ENCODE data around the gene GRPEL1. TPM values are rescaled to one million over a fixed set of nuclear protein-coding genes. Genes with fewer than 3 reads are reported as not detected.
"Not testable (repeated sequence)": the region's sequence is repeated elsewhere in the genome, so short reads cannot be mapped to it uniquely, and the experiment has no call there.

The GRPEL1 gene
- total RNA-seq, 1 donor from 2014 or later, result 31.5 TPM

DNA sequence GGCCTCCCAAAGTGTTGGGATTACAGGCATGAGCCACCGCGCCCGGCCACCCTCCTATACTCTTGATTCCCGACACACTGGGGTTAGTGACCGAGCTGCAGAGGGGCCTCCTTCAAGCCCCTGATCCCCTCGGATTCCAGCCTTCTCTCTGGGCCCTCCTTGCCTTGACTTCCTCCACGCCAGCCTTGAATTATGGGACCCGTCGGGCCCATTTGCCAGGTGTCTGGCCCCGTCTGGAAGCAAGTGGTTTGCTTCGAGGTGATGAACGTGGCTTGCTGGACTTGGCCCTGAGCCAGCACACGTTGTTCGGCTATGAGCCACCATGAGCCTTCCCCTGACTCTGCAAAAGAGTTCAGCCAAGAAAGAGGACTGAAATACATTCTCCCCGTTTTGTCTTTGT lies 37.4 kb upstream of the GRPEL1 start:
- DNase-seq (ENCODE audit: low read depth), result no peak
- no peak for TF ChIP-seq CTCF (IDR thresholded peaks at IDR 0.05; ENCODE audit: insufficient read depth, low read length, poor library complexity, severe bottlenecking)
- Histone ChIP-seq H3K4me3 (ENCODE audit: low read depth, low read length) (no peak overlapping the region), H3K27me3 (ENCODE audit: control insufficient read depth, insufficient read depth, low read length) (peaks cover 18% of the 10 kb centered on the region), H3K36me3 (ENCODE audit: control insufficient read depth, insufficient read depth, low read length) (no peaks in the 10 kb centered on the region)

DNA sequence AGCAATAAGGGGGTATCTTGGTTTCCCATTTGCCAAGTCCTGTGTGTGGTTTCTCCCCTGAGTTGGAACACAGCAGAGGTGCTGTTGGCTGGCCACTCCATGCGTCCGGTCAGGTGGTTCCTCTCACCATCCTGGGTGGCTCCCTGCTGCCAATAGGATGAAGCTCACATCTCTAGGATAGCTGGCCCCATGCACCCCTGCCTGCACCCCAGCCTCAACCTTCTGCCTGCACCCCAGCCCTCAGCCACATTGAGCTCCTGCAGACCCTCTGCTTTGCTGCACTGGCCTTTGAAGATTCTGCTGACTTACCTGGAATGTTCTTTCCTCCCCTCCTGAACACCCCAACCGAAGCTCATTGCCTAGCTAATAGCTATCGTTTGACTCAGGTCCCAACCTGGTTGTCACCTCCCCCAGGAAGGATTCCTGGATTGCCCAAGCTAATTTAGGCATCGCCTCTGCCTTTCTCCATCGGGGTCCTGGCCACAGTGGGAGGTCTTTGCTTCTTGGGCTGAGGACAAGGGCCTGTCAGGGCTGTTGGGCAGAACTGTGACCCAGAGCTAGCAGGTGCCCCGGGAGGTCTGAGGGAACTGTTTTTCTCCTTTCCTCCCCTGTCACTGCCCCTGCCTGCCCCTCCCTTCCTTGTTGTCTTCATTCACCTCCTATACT lies 36.6 kb upstream of the GRPEL1 start:
- no peak for DNase-seq (ENCODE audit: low read depth)
- no peak for TF ChIP-seq CTCF (IDR thresholded peaks at IDR 0.05; ENCODE audit: insufficient read depth, low read length, poor library complexity, severe bottlenecking)
- Histone ChIP-seq H3K36me3 (ENCODE audit: control insufficient read depth, insufficient read depth, low read length) (no peaks in the 10 kb centered on the region), H3K27me3 (ENCODE audit: control insufficient read depth, insufficient read depth, low read length) (peaks cover 18% of the 10 kb centered on the region), H3K4me3 (ENCODE audit: low read depth, low read length) (no peak overlapping the region)

DNA sequence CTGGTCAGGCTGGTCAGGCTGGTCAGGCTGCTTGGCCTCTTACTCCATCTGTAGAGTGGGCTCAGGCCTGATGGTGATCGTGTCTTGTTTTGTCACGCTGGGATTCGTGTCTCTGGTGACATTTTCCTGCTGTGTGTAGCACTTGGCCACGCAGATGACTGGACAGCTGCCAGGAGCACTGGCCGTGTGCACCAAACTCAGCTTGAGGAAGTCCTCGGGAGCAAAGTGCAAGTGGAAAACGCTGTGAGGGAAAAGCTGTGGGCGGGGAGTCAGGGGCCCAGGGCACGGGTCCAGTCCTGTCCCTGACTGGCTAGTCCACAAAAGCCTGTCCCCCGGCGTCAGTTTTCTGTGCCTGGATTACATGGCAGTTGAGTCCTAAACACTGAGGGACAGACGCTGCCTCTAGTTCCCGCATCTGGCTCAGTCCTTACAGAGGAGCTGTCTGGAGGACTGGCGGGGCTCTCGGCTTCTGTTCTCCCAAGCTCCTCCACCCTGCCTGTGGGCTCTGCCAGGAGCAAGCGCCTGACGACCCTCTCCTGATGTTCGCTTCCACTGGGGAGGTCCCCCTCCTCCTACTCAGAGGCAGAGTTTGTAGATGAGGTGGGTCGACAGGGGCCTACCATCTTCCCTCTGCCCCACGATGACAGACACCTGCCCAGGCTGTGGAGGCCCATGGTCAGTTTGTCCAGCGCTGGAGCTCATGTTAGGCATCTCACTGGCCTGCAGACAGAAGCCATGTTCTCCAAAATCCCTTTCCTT lies 35.9 kb upstream of the GRPEL1 start:
- no peak overlapping the region for H3K4me3 ChIP-seq (ENCODE audit: low read depth, low read length)
- TF ChIP-seq CTCF (IDR thresholded peaks at IDR 0.05; ENCODE audit: insufficient read depth, low read length, poor library complexity, severe bottlenecking), result no peak
- no peak for DNase-seq (ENCODE audit: low read depth)
- no peaks in the 10 kb centered on the region for H3K36me3 ChIP-seq (ENCODE audit: control insufficient read depth, insufficient read depth, low read length)
- peaks cover 18% of the 10 kb centered on the region for H3K27me3 ChIP-seq (ENCODE audit: control insufficient read depth, insufficient read depth, low read length)

DNA sequence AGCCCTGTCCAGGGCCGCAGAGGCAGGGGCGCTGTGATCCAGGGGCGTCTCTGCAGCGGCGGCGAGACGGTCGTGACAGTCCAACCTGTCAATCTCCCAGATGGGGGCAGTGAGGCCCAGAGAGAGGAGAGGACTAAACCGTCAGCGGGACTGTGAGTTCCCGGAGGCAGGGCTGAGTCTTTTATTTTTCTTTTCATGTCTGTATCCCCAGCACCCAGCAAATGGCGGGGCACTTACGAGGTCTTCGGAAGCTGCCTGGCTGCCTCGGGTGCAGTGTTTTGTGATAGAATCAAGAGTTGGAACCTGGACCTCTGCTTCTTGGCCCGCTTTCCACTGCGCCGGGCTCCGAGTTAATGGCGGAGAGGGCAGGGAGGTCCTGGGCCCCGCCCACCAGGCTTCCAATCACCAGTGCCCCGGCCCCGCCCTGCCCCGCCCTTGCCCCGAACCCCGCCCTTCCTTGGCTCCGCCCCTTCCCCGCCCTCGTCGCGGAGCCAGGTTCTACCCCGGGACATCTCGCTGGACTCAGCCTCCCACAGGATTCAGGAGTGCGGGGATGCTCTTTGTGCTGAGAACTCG lies 35.3 kb upstream of the GRPEL1 start:
- H3K4me3 ChIP-seq (ENCODE audit: low read depth, low read length), result peak overlapping the region; percentile 56
- DNase-seq (ENCODE audit: low read depth), result peak; percentile 26
- peaks cover 15% of the 10 kb centered on the region for H3K27me3 ChIP-seq (ENCODE audit: control insufficient read depth, insufficient read depth, low read length)
- TF ChIP-seq CTCF (IDR thresholded peaks at IDR 0.05; ENCODE audit: insufficient read depth, low read length, poor library complexity, severe bottlenecking), result no peak
- no peaks in the 10 kb centered on the region for H3K36me3 ChIP-seq (ENCODE audit: control insufficient read depth, insufficient read depth, low read length)

GRCh38 chr4:7102516-7102909 lies 34.6 kb upstream of the GRPEL1 start:
- H3K4me3 ChIP-seq (ENCODE audit: low read depth, low read length), result peak overlapping the region; percentile 56
- H3K27me3 ChIP-seq (ENCODE audit: control insufficient read depth, insufficient read depth, low read length), result peaks cover 12% of the 10 kb centered on the region
- not testable (repeated sequence) for H3K36me3 ChIP-seq (ENCODE audit: control insufficient read depth, insufficient read depth, low read length); DNase-seq (ENCODE audit: low read depth)

GRCh38 chr4:7101692-7102515 lies 34.0 kb upstream of the GRPEL1 start:
- Histone ChIP-seq H3K27me3 (ENCODE audit: control insufficient read depth, insufficient read depth, low read length) (peaks cover 12% of the 10 kb centered on the region), H3K4me3 (ENCODE audit: low read depth, low read length) (no peak overlapping the region)
- peak; percentile 14 for DNase-seq (ENCODE audit: low read depth)

More at GRCh38 chr4:7101692-7102515, 34.0 kb upstream of the GRPEL1 start:
- H3K36me3 ChIP-seq (ENCODE audit: control insufficient read depth, insufficient read depth, low read length), result no peaks in the 10 kb centered on the region
- peak; percentile 88 for TF ChIP-seq CTCF (IDR thresholded peaks at IDR 0.05; ENCODE audit: insufficient read depth, low read length, poor library complexity, severe bottlenecking)

Data from kidney epithelial cell (primary cell).